NCI-H1930 (cell line): Measurements from ENCODE around the gene TMEM86A.
A peak's percentile ranks its signal among the peaks of the same experiment; 100 is the strongest.

ENCODE experiments used
- DNase-seq, 2 experiments: peaks; one replicate each; lab custom pipeline; 2025; lab: John Stamatoyannopoulos, UW

The TMEM86A gene

DNA sequence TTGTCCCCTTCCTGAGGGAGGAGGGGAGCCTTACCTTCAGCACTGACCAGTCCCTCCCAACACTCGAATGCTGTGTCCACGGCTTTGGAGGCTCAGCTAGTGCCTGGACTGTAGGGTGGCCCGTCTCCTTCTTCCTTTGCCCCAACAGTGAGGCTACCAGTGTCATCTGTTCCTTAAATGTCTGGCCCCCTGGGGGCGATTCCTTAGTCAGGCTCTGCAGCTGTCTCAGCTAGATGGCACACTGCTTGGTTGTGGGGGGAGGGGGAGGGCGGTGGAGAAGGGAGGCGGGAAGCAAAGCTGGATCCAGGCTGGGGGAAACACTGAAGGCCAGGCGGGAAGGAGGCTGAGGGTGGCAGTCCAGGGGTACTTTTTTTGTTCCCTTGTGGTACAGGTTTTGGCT, 27.5 kb downstream of the TMEM86A start, which contains the start of gene IGSF22:
TSS of gene IGSF22 (minus strand) at position 149 of the 400 bp plus-strand sequence. CDS start 1,952 bp downstream, outside the sequence.
- no peak for DNase-seq

DNA sequence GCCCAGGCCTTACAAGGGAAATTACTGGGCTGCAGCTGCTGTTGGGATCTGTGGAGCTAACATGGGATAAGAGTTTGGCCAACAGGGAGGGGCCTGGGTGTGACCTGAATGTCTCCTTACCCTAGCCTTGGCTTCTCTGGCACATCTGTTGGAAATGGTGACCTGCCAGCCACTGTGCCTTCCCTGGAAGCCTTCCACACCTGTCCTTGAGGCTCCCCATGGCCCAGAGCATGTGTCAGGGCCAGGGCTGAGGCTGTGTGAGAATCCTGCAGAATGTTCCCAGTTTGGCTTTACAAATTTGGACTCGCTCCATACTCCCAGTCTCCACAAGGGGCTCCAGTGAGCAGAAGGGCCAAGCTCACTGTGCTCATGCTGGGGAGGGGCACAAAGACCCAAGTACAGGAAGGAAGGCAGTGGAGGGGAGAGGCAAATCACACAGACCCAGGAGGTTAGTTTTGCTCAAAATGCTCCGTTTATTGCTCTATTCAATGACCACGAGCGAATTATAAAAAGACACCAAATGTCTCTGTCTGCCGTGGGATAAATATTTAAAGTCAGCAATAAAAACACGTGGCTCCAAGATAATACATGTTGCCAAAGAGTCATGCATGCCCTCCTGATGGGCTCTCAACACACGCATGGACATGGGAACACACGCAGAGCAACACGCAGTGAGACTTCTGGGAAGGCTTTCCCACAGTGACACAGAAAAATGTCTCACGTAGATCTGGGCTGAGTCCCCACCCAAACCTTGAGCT, 29.1 kb downstream of the TMEM86A start:
- peak in 1 of 2 experiments; percentile 23 for DNase-seq

DNA sequence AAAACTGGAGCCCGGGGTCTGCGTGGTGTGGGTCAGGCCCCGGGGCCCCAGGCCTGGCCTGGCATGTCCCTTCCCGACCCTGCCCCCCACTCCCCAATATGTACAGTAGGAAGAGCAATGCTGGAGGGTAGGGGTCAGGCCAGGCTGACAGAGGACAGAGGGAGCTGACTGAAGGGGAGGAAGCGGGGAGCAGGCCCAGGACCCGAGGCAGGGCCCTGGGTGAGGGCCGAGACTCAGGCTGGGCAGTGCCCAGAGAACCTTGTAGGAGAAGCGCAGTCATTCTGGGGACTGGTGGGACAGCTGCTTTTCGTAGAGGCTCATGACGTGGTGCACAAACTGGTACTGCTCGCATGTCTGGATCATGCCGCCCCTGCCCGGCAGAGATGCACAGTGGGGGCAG, 30.1 kb downstream of the TMEM86A start:
- no peak for DNase-seq

DNA sequence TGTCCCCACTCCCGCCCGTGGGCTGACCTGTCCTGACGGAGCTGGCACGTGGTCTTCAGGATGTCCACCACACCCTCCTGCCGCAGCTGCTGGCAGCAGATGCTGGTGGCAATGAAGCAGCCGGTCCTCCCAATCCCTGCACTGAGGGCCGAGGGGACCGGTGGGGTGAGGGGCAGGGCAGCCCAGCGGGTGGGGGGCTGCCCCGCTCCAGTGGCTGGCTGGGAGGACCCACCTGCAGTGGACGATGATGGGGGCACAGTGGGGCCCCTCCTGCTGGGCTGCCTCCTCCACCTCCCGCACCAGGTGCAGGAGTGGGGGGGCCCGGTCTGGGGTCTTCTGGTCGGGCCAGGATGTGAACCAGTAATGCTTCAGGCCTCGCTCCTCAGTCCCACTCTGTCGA, 30.8 kb downstream of the TMEM86A start:
- DNase-seq: no peak

DNA sequence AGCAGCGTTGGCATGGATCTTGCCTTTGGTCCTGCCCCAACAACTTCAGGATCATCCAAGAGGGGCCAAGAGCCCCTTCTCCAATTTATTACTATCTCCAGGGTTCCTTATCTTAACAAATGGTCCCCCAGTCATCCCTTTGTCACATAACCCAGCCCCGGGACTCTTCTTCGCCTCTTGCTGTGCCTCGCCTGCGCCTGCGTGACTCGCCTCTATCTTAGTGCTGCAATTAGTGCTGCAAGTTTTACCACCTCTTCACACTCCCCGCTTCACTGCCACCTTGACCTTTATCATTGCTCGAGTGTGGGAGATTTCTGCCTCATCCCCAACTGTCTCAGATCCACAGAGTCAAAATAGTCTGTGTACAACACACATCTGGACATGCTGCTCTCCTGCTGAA, 31.4 kb downstream of the TMEM86A start:
- DNase-seq: no peak

DNA sequence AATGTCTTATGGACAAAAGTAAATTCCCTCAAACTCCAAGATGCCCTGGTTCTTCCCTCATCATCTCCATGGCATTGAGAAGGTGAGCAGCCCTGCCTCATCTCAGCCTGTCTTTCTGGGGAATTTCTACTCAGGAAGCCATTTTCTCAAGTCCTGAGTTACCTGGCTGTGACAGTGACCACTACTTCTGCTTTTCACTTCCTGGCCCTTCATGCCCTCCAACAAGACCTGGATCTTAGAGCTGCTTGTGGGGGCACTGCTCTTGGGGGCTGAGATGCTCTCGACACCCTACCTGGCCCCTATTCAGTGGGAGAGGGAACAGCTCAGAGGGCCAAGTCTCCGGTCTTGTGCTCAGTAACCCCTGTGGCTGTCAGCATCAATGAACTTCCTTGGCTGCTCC, 32.9 kb downstream of the TMEM86A start:
- DNase-seq: no peak

DNA sequence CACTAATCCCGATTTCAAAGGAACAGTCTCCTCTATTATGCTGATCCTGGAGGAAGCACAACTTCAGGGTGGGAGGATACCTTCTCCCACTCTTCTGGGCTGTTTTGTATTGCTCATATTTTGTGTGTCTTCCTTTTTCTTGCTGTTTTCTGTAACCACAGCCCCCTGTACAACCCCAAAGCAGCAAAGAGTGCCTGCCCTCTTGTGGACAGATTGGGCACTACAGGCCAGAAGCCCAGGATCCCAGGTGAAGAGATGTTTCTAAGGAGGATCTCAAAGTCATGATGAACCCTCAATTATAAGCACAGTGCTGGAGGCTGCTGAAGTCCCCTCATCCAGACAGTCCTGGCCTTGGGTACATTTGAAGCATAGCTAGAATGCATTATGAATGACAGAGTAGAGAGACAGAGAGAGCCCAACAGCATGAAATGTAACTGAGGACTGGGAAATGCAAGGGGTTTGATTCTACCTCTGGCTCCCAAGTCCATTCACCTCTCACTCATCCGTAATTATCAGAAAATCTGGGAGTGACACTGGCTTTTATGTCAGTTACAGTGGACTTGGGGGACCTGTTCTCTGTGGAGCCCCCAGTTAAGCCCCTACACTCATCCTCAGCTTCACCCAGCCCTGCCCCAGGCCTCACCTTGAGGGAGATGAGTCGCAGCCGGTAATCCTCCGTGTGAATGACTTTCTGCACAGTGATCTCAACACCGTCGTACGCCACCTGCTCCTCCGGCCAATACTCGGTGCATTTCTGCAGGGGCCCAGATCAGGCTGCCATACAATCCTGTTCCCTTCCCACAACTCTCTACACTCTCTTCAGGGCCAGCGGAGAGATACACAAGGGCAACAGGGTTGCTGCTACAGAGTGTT, 33.6 kb downstream of the TMEM86A start:
- peak; percentile 35 to 39 for DNase-seq

DNA sequence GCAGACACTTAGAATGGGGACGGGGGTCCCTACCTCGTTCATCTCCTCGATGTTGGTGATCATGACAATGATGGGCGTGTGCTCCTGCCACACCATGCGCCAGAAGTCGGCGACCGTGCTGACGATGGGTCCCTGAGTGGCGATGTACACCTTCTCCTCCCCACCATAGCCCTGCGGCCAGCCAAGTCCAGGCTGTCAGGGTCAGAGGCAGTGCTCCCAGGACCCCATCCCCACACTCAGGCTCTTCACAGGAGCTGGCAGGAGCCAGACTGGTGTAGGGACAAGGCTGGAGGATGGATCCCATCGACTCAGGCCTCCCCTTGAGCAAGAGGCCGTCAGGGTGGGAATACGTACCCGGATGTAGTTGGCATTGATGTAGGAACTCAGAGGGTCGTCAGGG, 34.6 kb downstream of the TMEM86A start:
- DNase-seq: no peak

DNA sequence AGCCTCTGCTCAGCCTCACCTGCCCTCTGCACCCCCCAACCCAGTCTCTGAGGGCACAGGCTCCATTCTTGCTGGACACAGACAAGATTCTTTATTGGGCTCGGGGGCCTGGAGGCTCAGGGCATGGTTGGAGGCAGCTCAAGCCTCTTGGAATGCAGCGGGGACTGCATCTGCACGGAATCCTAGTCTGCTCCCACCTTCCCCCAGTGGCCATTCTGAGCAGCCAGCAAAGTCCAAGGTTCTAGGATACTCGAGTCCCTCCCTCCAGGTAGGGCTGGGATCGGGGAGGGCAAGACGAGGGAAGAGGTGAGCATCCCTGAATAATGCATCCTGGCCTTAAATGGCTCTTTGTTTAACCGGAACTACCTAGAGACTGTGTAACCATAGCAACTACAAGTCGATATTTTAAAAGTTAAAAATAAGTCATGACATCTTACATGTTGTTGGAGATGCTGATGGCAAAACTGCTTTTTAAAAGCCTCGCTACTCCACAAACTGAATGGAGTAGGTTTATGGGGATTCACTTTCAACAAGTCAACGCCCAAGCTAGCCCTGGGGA, 38.1 kb downstream of the TMEM86A start:
- no peak for DNase-seq

DNA sequence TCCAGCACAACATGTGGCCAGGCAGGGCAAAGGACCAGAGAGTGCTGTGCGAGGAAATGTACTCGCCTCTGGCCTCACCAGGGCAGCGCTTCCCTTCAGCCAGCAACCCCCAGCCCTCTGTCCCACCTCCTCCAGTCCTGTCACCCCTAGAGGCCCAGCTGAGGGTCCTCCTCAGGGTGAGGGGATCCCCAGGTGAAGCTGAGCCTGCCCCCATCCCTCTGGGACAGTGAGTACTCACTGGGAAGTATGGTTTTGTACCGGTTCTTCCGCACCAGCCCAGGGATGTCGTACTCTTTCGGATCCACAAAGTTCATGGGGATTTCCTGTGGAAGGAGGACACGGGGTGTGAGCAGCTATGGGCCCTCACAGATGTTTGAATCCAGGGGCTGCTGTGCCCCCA, 39.1 kb downstream of the TMEM86A start:
- no peak for DNase-seq

DNA sequence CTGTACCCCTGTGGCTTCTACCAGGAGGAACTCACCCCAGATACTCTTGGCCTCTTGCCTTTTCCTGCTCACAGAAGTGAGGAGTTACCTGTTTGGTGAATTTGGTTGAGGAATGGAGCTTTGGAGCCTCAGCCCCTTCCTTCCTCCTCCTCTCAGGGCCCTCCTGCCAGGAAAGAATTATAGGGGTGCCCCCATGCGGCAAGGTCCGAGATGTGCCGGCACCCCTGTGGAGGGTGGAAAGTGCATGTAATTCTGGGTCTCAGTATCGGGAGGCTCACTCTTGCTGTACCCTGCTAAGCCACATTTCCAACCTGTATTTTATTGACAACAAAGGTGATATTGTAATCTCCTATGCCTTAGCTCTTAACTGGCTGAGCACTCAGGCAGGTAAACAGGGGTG, 41.1 kb downstream of the TMEM86A start:
- DNase-seq: no peak

DNA sequence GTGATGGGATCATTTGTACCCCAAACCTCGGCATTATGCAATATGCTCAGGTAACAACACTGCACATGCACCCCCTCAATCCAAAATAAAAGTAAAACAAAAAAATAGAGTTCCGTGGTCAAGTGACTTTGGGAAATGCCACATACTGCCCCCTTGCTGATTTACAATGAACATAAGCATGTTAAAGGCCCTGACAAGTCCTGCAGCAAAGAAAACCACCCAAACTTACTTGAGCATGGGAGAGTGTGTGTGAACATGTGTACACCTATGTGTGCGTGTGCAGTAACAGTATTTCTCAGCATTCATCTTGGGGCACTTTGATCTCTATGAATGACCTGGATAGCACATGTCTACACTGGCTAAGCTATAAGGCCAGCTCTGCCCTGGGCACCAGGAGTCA, 43.2 kb downstream of the TMEM86A start:
- no peak for DNase-seq

DNA sequence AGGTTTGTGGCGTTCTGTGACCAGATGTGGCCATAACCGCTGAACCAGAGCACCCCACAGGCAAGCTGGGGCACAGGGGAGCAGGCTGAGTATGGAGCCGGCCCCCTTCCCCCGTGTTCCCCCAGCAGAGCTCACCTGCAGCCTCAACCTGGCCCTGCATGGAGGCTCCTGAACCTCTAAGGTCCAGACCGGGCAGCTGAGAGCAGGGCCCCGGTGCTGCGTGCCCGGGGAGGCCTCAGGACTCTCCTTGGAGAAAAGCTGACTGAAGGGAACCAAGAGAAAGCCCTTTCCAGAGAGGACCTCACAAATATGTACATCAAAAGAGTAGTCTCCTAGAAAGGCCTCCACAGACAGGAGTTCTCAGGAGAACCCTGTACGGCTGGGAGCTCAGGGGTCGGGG, 44.8 kb downstream of the TMEM86A start:
- DNase-seq: no peak

DNA sequence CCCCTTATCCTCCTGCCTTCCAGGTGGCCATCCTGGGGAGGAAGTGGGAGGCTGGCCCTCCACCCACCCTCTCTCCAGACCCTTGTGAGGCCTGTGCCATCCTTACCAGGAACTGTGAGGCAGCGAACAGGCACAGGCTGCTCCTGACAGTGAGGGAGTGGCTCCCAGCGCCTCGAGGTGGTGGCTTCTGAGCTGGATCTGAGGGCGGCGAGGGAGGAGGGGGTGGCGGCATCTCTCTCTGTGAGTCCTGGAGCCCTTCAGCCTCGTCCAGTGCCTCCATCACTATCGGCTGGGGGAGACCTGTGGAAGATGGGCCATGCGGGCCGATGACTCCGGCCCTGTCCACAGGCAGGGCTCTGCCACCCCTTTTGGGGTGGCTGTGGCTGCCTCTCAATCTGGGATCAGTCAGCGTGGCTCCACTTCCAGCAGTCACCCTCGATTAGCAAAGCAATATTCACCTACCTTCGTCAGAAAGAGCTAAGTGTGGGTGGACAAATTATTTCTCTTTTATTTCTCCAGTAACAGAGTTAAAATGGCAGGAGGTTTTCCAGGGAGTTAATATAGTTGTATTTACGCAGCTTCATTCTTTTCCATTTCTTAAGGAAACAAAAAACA, 45.4 kb downstream of the TMEM86A start:
- DNase-seq: no peak

DNA sequence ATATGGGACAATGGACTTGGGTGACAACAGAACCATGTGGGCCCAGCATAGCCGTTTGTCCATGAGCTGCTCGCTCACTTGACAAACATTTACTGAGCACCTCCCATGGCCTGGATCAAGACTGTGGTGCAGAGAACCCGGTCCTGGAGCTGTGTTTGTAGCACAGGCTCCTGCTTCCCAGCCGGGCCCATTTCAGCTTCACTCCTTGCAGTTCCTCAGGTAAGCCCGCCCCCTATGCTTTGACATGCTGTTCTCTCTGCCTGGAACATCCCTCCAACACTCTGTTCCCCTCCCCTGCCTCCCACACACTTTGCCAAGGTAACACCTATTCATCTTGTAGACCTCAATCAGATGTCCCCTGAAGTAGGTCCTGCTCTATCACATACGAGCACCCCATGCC, 46.7 kb downstream of the TMEM86A start:
- no peak for DNase-seq

DNA sequence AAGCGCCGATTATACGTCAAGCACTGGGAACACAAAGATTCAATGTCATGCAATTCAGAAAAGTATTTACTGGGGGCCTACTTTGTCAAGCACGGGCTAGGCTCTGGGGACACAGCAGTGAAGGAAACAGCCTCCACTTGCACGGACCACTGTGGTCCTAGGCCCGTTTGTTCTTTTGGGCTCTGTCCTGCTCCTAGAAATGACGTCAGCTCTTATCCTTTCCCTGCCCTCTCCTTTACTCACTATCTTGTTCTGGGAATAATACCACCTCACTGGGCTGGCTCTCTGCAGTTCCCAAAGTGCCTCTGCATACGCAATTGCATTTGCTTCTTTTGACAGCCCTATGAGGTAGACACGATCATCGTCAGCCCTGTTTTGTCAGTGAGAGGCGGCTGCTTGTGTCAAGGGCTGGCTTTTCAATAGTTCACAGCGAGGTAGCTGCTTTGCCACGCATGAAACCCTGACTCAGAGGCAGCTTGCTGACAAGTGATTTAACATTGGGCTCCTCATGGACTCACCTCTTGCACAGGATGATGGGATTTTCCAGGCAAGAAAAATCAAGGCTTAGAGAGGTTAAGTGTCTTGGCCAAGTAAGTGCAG, 50.3 kb downstream of the TMEM86A start:
- DNase-seq: no peak

DNA sequence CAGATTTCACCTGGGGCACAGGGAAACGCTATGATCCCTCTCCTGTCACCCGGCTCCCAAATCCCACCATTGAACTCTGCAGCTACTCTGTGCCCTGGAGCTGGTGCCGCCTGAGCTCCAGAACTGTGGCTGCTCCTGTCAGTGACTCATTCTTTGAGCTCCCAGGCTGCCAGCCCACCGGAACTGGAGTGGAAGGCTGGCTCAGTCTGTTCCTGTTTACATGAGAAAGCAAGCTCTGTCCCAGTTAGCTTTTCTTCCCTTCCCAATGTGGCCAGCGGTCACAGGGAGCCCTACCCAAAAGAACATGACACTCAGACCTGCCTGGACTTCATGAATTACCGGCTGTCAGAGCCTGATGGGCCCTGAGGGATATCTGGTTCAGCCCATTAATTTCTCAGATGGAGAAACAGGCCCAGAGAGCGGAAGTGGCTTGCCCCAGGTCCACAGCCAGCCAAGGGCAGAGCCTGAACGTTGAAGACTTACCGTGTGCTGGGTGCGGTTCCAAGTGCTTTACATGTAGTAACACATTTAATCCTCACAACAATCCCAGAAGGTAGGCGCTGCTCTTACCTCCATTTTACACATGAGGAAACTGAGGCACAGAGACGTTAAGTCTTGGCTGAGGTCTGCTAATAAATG, 51.2 kb downstream of the TMEM86A start:
- no peak for DNase-seq

DNA sequence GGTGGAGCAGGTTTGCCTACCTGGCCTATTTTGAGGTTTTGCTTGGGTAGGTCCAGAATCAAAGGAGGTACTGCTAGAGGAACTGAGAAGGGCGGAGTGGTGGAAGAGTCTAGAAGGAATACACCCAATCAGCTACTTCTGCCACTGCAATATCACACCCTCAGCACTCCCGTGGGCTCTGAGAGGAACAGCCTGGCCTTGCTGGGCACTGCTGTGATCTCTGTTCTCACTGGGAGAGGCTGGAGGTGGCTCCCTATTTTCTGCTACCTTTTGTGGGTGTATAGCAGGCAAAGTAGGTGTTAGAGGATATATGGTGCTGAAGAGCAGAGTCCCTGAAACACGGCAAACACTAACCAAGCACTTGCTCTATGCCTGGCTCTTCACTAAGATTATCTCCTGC, 52.4 kb downstream of the TMEM86A start:
- no peak for DNase-seq

DNA sequence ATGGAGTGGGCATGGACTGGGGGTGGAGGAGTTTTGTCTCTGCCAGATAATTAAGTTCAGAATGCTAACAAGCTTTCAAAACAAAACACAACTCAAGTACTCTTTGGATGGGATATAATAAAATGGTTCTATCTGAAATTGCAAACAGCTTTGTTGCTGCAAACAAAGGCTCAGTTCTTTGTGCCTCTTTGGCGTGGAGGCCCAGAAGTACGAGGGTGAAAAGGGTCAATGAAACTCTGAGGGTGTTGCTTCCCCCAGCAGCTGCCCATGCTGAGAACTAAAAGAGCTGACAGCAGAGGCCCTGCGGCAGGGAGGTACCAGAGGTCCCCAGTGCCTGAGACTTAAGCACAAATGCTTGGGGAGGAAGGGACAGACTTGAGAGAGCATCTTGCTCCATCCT, 53.9 kb downstream of the TMEM86A start:
- DNase-seq: no peak

DNA sequence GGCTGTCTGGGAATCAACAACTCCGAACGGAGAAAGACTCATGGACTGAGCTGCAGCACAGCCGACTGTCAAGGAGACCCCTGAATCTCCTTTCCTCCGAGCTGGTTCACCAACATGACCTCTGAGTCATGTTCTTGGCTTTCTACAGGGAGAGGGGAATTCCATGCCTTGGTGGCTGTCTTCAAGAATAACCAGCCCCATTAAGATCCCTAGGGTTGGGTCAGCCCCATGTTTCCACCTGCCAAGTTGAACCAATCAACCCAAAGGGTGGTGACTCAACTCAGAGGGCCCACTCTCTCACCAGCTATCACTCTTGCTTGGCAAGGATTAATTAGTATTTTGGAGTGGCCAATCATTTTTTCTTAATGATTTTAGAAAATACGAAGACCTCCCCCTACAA, 55.7 kb downstream of the TMEM86A start:
- no peak for DNase-seq
